SK-N-SH (cell line): ENCODE results near the gene LCMT1. TPM values are rescaled to one million over a fixed set of nuclear protein-coding genes. Genes with fewer than 3 reads are reported as not detected.

ENCODE experiments used
- CTCF ChIA-PET: fragments of 300-600, 350-600 bp; formaldehyde crosslinking; extraction: SDS; loops from one replicate; lab custom pipeline; 2021; lab: Yijun Ruan, JAX
- POLR2A ChIA-PET: fragments of 350-600 bp; sonication (Branson Sonifier 250); formaldehyde crosslinking; extraction: SDS; loops from one replicate; lab custom pipeline; 2020; ENCODE audit warnings: antibody characterized with exemption, inconsistent platforms; lab: Yijun Ruan, JAX
- DNase-seq: peaks from one replicate; pipeline ENCODE4 v3.0.0; 2012
- H2AFZ ChIP-seq: fragments of 200-600 bp; sonication (generic); 2 replicates; pipeline ENCODE4 v1.8.1; 2016; ENCODE audit warnings: antibody characterized with exemption, mild to moderate bottlenecking, low read depth
- H3F3A ChIP-seq: fragments of 200-600 bp; sonication (generic); replicated peaks from 2 replicates; pipeline ENCODE3; 2016; ENCODE audit warnings: antibody characterized with exemption, mild to moderate bottlenecking; ENCODE audit not compliant: insufficient read depth
- H3K27ac ChIP-seq, 2 experiments: fragments of 200-500 bp in 1 of 2; fragments of 200-600 bp in 1 of 2; sonication (Bioruptor generic) in 1 of 2; sonication (generic), shearing (Covaris generic) in 1 of 2; 2 replicates each; pipeline versions ENCODE4 v1.5.1 to v1.6.1; 2014 to 2016; ENCODE audit warnings: low read depth in 2 of 2, inconsistent platforms in 1 of 2, low read length in 1 of 2, mild to moderate bottlenecking in 1 of 2, mixed read lengths in 1 of 2
- H3K27me3 ChIP-seq: fragments of 200-600 bp; sonication (generic), shearing (Covaris generic); 2 replicates; pipeline ENCODE4 v1.6.1; 2016; ENCODE audit warnings: mixed run types; ENCODE audit not compliant: insufficient read depth
- H3K36me3 ChIP-seq, 2 experiments: fragments of 200-500 bp in 1 of 2; fragments of 200-600 bp in 1 of 2; sonication (Bioruptor generic) in 1 of 2; sonication (generic) in 1 of 2; replicated peaks in 1 of 2; 2 replicates each; pipeline versions ENCODE3 to v1.5.1; 2014 to 2016; ENCODE audit warnings: low read length in 1 of 2, mild to moderate bottlenecking in 1 of 2; ENCODE audit not compliant: insufficient read depth in 2 of 2, control insufficient read depth in 1 of 2
- H3K4me1 ChIP-seq, 2 experiments: fragments of 200-500 bp in 1 of 2; fragments of 200-600 bp in 1 of 2; sonication (Bioruptor generic) in 1 of 2; sonication (generic), shearing (Covaris generic) in 1 of 2; 2 replicates each; pipeline versions ENCODE4 v1.5.1 to v1.6.1; 2014 to 2016; ENCODE audit warnings: low read depth in 1 of 2, low read length in 1 of 2, mixed run types in 1 of 2; ENCODE audit not compliant: insufficient read depth in 2 of 2, control insufficient read depth in 1 of 2
- H3K4me2 ChIP-seq: fragments of 200-600 bp; sonication (generic), shearing (Covaris generic); 2 replicates; pipeline ENCODE4 v1.6.1; 2017; ENCODE audit warnings: mixed run types
- H3K4me3 ChIP-seq, 2 experiments: fragments of 200-500 bp in 1 of 2; fragments of 200-600 bp in 1 of 2; sonication (Bioruptor generic) in 1 of 2; sonication (generic), shearing (Covaris generic) in 1 of 2; 2 replicates each; pipeline versions ENCODE4 v1.5.1 to v1.8.1; 2014 to 2016; ENCODE audit warnings: low read depth in 2 of 2, inconsistent platforms in 1 of 2, low read length in 1 of 2, mild to moderate bottlenecking in 1 of 2, mixed read lengths in 1 of 2, moderate library complexity in 1 of 2
- H3K79me2 ChIP-seq: fragments of 200-600 bp; sonication (generic); 2 replicates; pipeline ENCODE4 v1.8.1; 2017; ENCODE audit warnings: mild to moderate bottlenecking; ENCODE audit not compliant: insufficient read depth
- H3K9ac ChIP-seq: fragments of 200-600 bp; sonication (generic); 2 replicates; pipeline ENCODE4 v1.6.1; 2017; ENCODE audit warnings: mixed run types
- H3K9me2 ChIP-seq: fragments of 200-600 bp; sonication (generic); 2 replicates; pipeline ENCODE4 v1.6.1; 2017; ENCODE audit warnings: mixed run types
- H3K9me3 ChIP-seq: fragments of 200-600 bp; sonication (generic); 2 replicates; pipeline ENCODE4 v1.6.1; 2017; ENCODE audit warnings: mixed run types, mild to moderate bottlenecking, moderate library complexity
- H4K20me1 ChIP-seq: fragments of 200-600 bp; sonication (generic); 2 replicates; pipeline ENCODE4 v1.6.1; 2017; ENCODE audit warnings: mild to moderate bottlenecking, mixed run types; ENCODE audit not compliant: insufficient read depth
- CHD2 ChIP-seq: fragments of 150-350 bp; IDR thresholded peaks from 2 replicates; pipeline ENCODE4 v1.6.1; 2018; ENCODE audit warnings: low read length; ENCODE audit not compliant: partially characterized antibody
- CTCF ChIP-seq: fragments of 200-600 bp; sonication (generic); IDR thresholded peaks from 2 replicates; pipeline ENCODE4 v1.6.1; 2017; ENCODE audit warnings: antibody characterized with exemption, mild to moderate bottlenecking, moderate library complexity
- EP300 ChIP-seq, 2 experiments: IDR thresholded peaks; 2 replicates each; pipeline versions ENCODE4 v1.4.0 to v1.6.1; 2012; ENCODE audit warnings: borderline replicate concordance in 1 of 2, low read depth in 1 of 2, low read length in 1 of 2
- EZH2phosphoT487 ChIP-seq: fragments of 200-600 bp; sonication (generic); IDR thresholded peaks from 2 replicates; pipeline ENCODE4 v1.6.1; 2017; ENCODE audit warnings: low read depth, mixed run types, mild to moderate bottlenecking, antibody characterized with exemption, moderate library complexity, borderline replicate concordance
- FOSL2 ChIP-seq: IDR thresholded peaks from 2 replicates; pipeline ENCODE4 v1.4.0; 2012; ENCODE audit warnings: low read depth, mild to moderate bottlenecking, moderate library complexity, borderline replicate concordance
- FOXJ3 ChIP-seq: sonication (generic); formaldehyde crosslinking; IDR thresholded peaks from 2 replicates; pipeline ENCODE4 v1.5.1; 2020; ENCODE audit warnings: mild to moderate bottlenecking, missing genetic modification reagents
- FOXM1 ChIP-seq: IDR thresholded peaks from 2 replicates; pipeline ENCODE4 v1.4.0; 2012; ENCODE audit warnings: low read depth, mild to moderate bottlenecking
- JUND ChIP-seq: IDR thresholded peaks from 2 replicates; pipeline ENCODE4 v1.4.0; 2012
- MXI1 ChIP-seq: IDR thresholded peaks from 2 replicates; pipeline ENCODE4 v1.6.1; 2012; ENCODE audit warnings: mild to moderate bottlenecking, low read depth, low read length, improper control_type of control experiment
- NFIC ChIP-seq: IDR thresholded peaks from 2 replicates; pipeline ENCODE4 v1.4.0; 2012; ENCODE audit warnings: borderline replicate concordance
- NRF1 ChIP-seq: IDR thresholded peaks from 2 replicates; pipeline ENCODE4 v1.6.1; 2012; ENCODE audit warnings: low read depth, mild to moderate bottlenecking, low read length
- PBX3 ChIP-seq: IDR thresholded peaks from 2 replicates; pipeline ENCODE4; 2012
- RAD21 ChIP-seq: IDR thresholded peaks from 2 replicates; pipeline ENCODE4 v1.6.1; 2012; ENCODE audit warnings: mild to moderate bottlenecking, low read length
- RCOR1 ChIP-seq: fragments of 150-350 bp; IDR thresholded peaks from 2 replicates; pipeline ENCODE4 v1.6.1; 2017; ENCODE audit warnings: antibody characterized with exemption, low read length
- RFX5 ChIP-seq: IDR thresholded peaks from 2 replicates; pipeline ENCODE4 v1.6.1; 2012; ENCODE audit warnings: mild to moderate bottlenecking, improper control_type of control experiment, low read length
- SIN3A ChIP-seq: IDR thresholded peaks from 2 replicates; pipeline ENCODE4 v1.6.1; 2012; ENCODE audit warnings: low read depth, mild to moderate bottlenecking, low read length, moderate library complexity, borderline replicate concordance
- TAF1 ChIP-seq: IDR thresholded peaks from 2 replicates; pipeline ENCODE4 v1.6.1; 2012; ENCODE audit warnings: low read depth, mild to moderate bottlenecking, low read length, moderate library complexity, borderline replicate concordance
- YY1 ChIP-seq: IDR thresholded peaks from 2 replicates; pipeline ENCODE4 v1.4.0; 2012; ENCODE audit warnings: low read depth, mild to moderate bottlenecking
- ZBTB33 ChIP-seq: IDR thresholded peaks from 2 replicates; pipeline ENCODE4 v1.4.0; 2012; ENCODE audit warnings: low read depth, borderline replicate concordance
- WGBS: methylation state at CpG from one replicate; pipeline ENCODE4 v1.1.6; 2017; ENCODE audit warnings: low lambda C conversion rate; 5-methylcytosine and 5-hydroxymethylcytosine counted together
- polyA plus RNA-seq, 3 experiments: library from polyadenylated mRNA; depleted of rRNA; stranded (reverse); fragments of >200 nt; gene quantifications; 2 replicates each; pipeline ENCODE4 v1.2.3, GENCODE V29; 2012

LCMT1 gene
- polyA plus RNA-seq, 1 of the 3 experiments (the other 2 are of a cell fraction): 29.8 TPM

- no peak overlapping the region for H3K27ac ChIP-seq
- H3K27me3 ChIP-seq: no peaks in the 10 kb centered on the region
- TF ChIP-seq RFX5: no peak
- TF ChIP-seq FOSL2: no peak
- TF ChIP-seq EP300 (IDR thresholded peaks at IDR 0.05; ENCODE audit: borderline replicate concordance in 1 of 2, low read depth in 1 of 2, low read length in 1 of 2): no peak
- no peak for TF ChIP-seq TAF1
- no peak for TF ChIP-seq FOXJ3 (CRISPR knock-in tag)
- TF ChIP-seq CHD2: no peak
- TF ChIP-seq ZBTB33: no peak
- no peak for TF ChIP-seq CTCF
- TF ChIP-seq NRF1: no peak
- no peak for TF ChIP-seq FOXM1
- TF ChIP-seq MXI1: no peak
- TF ChIP-seq EZH2phosphoT487: no peak
- TF ChIP-seq RAD21: no peak
- TF ChIP-seq SIN3A: no peak
- no peak for TF ChIP-seq RCOR1
- no peak for TF ChIP-seq PBX3
- TF ChIP-seq NFIC: no peak
- no peak for TF ChIP-seq JUND
- TF ChIP-seq YY1: no peak
- TF ChIP-seq, all 33 proteins: peak for 0
- H4K20me1 ChIP-seq: no peaks in the 10 kb centered on the region
- no peak overlapping the region for H3K4me3 ChIP-seq
- H3K79me2 ChIP-seq: no peaks in the 10 kb centered on the region
- WGBS: 64% methylated on average over 5 of the region's 5 CpGs
- H3F3A ChIP-seq: no peaks in the 10 kb centered on the region
- H3K9ac ChIP-seq: no peak overlapping the region
- POLR2A ChIA-PET: no interaction called here
- no peak for DNase-seq
- no peaks in the 10 kb centered on the region for H3K36me3 ChIP-seq
- H3K4me1 ChIP-seq: peaks cover 0 to 6% of the 10 kb centered on the region in 2 experiments; a peak in 1 of 4 replicates
- no peak overlapping the region for H2AFZ ChIP-seq
- CTCF ChIA-PET: no interaction called here
- no peaks in the 10 kb centered on the region for H3K9me3 ChIP-seq
- no peaks in the 10 kb centered on the region for H3K9me2 ChIP-seq
- H3K4me2 ChIP-seq: no peak overlapping the region
Observed at GRCh38 chr16:25100511-25100910, 11.0 kb upstream of the LCMT1 start.
